SK-N-MC (cell line): ENCODE results near the gene ARHGEF17.

ENCODE experiments used
- EZH2 ChIP-seq: fragments of 200-600 bp; sonication (generic); IDR thresholded peaks from one replicate; pipeline ENCODE4 v1.6.1; 2017; ENCODE audit warnings: antibody characterized with exemption
- POLR2AphosphoS5 ChIP-seq: IDR thresholded peaks from 2 replicates; pipeline ENCODE4 v1.6.1; 2012; ENCODE audit warnings: mild to moderate bottlenecking, low read depth, low read length, borderline replicate concordance

- TF ChIP-seq EZH2 = no peak
- no peak for TF ChIP-seq POLR2AphosphoS5
These were observed 9.3 kb downstream of the ARHGEF17 start for GRCh38 chr11:73317373-73317772.
